Measurements from ENCODE around the gene VSIG8.

DNA sequence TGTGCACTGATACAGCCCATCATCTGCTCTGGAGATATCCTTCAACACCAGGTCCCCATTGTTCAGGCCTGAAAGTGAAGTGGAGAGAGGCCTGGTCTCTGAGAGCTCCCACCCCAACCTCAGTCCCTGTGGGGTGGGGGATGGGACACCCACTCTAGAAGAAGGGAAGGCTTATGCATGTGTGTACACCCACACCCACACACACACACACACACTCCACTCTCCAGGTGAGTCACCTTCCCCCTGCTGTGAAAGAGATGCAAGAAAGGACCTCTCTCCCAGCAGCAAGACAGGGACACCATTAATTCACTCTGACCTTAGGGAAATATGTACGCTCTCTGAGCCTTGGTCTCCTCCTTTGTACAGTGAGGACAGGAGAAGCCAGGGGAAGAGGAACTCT lies 5.9 kb downstream of the VSIG8 start:
- TF ChIP-seq, protein P1, sequence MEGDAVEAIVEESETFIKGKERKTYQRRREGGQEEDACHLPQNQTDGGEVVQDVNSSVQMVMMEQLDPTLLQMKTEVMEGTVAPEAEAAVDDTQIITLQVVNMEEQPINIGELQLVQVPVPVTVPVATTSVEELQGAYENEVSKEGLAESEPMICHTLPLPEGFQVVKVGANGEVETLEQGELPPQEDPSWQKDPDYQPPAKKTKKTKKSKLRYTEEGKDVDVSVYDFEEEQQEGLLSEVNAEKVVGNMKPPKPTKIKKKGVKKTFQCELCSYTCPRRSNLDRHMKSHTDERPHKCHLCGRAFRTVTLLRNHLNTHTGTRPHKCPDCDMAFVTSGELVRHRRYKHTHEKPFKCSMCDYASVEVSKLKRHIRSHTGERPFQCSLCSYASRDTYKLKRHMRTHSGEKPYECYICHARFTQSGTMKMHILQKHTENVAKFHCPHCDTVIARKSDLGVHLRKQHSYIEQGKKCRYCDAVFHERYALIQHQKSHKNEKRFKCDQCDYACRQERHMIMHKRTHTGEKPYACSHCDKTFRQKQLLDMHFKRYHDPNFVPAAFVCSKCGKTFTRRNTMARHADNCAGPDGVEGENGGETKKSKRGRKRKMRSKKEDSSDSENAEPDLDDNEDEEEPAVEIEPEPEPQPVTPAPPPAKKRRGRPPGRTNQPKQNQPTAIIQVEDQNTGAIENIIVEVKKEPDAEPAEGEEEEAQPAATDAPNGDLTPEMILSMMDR (IDR thresholded peaks at IDR 0.05), result no peak
- no peak for TF ChIP-seq POLR2A (IDR thresholded peaks at IDR 0.05)
